GM18505 (cell line): ENCODE results near the gene EXOC3L4.

Source experiments
- ATAC-seq: cut with Tn5 transposase; IDR thresholded peaks from one replicate; pipeline ENCODE4 v1.9.1; 2021; ENCODE audit not compliant: unreplicated experiment
- POLR2A ChIP-seq: IDR thresholded peaks from 4 replicates; pipeline ENCODE4 v1.6.1; 2011; ENCODE audit warnings: borderline replicate concordance; ENCODE audit not compliant: insufficient read depth, insufficient read length; ENCODE audit errors: extremely low read depth

The EXOC3L4 gene

DNA sequence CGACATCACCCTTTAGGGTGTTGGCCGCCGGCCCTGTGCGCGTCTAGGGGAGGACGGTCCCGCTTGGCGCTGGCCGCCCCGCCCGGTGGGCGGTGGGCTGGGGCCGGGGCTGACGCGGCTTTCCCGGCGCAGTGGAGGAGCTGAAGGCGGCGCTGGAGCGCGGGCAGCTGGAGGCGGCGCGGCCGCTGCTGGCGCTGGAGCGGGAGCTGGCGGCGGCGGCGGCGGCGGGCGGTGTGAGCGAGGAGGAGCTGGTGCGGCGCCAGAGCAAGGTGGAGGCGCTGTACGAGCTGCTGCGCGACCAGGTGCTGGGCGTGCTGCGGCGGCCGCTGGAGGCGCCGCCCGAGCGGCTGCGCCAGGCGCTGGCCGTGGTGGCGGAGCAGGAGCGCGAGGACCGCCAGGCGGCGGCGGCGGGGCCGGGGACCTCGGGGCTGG lies 32.4 kb downstream of the EXOC3L4 start:
- no peak for ATAC-seq
- no peak for TF ChIP-seq POLR2A

DNA sequence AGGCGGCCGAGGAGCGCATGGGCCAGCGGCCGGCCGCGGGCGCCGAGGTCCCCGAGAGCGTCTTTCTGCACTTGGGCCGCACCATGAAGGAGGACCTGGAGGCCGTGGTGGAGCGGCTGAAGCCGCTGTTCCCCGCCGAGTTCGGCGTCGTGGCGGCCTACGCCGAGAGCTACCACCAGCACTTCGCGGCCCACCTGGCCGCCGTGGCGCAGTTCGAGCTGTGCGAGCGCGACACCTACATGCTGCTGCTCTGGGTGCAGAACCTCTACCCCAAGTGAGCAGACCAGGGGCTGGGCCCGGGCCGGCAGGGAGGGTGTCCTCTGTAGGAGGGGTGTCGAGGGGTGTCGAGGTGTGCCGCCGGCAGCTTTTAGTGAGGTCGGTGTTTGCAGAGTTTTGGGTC lies 32.8 kb downstream of the EXOC3L4 start:
- ATAC-seq, result no peak

DNA sequence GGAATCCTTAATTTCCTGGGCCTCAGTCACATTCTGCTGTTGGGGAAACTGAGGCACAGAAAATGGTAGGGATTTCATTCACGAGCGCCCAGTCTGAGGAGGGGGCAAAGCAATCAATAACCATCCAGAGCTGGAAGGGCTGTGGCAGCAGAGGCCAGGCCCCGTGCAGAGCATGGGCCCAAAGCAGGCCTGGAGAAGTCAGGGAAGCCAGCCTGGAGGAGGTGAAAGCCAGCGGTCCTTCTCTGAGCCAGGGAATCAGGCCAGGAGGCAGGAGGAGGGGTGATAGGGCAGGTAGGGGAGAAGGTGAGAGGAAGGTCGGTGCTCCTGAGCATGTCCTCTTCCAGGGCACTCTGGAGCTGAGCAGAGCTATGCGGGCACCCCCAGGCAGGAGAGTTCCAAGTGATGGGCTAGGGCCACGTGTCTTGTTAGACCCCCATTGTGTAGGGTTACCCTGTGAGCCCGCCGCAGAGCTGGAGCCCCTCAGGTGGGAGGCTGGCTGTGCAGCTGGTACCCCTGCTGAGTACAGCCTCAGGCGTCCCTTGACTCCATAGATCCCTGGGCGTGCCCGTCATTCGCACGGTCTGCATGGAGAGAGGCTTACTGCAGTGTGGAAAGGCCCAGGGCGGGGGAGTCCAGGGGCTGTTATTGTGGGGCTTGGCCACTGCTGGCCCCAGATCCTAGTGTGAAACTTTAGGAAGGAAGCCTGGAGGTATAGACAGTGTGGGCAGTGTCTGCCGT lies 33.5 kb downstream of the EXOC3L4 start:
- no peak for ATAC-seq
- no peak for TF ChIP-seq POLR2A

More for the DNA sequence above, 32.8 kb downstream of the EXOC3L4 start:
- TF ChIP-seq POLR2A, result no peak

DNA sequence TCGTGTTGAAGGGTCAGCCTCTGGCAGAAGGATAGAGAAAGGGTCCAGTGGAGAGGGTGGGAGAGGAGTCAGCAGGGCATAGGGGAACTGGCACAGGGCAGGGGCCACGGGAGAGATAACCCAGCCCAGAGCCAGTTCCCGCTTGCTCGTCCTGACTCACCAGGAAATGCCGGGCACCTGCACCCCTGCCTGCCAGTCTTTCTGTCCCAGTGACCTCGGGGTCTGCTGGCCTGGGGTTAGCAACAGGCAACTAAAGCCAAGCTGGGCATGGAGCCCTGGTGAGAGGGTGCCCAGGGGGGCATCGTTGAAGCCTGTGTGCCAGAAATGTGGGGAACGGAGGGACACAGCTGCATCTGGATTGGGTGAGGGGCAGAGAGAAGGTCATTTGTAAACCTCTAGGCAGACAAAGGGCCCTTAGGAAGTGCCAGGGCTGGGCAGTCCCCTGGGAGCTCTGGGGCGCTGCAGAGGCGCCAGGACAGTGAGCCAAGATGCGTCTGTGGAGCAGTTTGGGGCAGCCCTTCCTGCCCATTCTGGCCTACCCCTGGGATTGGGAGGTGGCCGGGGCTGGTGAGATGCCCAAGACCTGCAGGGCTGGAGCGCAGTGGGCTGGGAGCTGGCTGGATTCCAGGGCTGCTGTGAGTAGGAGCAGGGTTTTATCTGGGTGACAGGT lies 34.2 kb downstream of the EXOC3L4 start:
- ATAC-seq, result no peak
- no peak for TF ChIP-seq POLR2A

DNA sequence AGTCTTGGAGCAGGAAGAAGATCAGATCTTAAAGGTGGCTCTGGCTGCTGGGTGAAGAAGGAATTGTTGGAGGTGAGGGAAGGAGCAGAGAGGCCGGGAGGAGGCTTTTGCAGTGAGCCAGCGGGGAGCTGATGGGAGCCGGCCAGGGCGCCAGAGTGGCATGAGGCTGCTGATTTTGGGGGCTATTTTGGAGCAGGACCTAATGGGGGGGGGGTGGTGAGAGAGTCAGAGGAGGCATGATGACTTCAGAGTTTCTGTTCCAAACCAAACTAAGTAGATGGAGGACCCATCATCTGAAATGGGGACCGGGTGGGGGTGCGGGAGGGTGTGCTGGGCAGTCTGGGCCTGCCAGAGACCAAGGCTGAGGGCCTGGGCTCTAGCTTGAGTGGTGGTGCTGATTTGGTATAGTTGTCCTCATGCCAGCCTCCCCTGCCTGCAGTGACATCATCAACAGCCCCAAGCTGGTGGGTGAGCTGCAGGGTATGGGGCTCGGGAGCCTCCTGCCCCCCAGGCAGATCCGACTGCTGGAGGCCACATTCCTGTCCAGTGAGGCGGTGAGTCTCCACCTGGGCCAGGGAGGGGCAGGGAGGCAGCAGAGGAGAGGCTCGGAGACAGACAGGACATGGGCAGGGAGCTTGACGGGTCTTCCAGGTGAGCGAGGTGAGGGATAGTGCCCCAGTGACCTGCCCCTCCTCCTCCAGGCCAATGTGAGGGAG lies 34.9 kb downstream of the EXOC3L4 start:
- no peak for ATAC-seq
- no peak for TF ChIP-seq POLR2A

DNA sequence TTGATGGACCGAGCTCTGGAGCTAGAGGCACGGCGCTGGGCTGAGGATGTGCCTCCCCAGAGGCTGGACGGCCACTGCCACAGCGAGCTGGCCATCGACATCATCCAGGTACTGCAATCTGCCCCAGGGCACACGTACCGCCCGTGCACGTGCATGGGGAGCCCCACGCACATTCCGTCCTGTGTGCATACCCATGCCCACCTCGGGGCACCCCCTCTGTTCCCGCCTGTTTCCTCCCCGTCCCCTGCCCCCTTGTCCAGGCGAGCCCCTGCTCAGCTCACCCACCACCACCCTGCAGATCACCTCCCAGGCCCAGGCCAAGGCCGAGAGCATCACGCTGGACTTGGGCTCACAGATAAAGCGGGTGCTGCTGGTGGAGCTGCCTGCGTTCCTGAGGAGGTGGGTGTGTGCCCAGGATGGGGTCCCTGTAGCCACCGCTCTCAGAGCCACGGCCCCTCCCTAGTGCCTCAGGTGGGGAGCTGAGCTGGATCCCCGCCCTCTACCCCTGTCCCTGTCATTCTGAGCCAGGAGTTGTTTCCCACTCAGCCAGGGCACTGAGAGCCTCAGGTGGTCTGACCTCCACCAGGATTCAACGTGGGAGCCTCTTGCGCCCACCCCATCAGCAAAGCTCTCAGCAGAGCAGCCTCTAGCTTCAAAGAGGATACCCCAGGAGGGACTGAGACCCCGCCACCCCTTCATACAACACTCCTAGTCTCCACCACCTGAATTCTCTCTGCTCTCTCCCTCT lies 35.7 kb downstream of the EXOC3L4 start:
- no peak for TF ChIP-seq POLR2A
- ATAC-seq, result no peak

DNA sequence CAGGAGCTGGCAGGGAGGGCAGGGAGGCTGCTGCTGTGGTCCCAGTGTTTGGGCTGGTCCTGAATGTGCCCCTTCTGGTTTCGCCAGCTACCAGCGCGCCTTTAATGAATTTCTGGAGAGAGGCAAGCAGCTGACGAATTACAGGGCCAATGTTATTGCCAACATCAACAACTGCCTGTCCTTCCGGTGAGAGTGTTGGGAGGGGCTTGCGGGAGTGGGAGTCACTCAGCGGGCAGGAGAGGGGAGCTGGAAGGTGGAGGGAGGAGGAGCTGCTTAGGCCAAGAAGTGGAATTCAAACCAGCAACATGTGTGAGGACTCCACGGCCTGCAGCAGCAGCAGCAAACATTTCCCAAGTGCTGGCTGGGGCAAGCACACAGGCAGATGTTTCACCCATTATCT lies 36.4 kb downstream of the EXOC3L4 start:
- TF ChIP-seq POLR2A, result no peak
- no peak for ATAC-seq

DNA sequence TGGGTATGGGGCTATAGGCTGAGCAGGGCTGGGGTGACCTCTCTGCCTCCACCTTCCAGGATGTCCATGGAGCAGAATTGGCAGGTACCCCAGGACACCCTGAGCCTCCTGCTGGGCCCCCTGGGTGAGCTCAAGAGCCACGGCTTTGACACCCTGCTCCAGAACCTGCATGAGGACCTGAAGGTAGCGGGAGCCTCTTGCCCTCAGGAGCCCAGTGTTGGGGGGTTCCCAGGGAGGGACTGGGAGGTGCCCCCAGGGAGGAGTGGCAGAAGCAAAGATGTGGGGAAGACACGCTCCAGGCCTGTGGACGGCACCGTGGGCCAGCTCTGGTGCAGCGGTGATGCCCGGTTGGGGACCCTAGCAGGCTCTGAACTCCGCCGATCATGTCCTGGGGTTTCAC lies 37.1 kb downstream of the EXOC3L4 start:
- ATAC-seq, result no peak
- no peak for TF ChIP-seq POLR2A

DNA sequence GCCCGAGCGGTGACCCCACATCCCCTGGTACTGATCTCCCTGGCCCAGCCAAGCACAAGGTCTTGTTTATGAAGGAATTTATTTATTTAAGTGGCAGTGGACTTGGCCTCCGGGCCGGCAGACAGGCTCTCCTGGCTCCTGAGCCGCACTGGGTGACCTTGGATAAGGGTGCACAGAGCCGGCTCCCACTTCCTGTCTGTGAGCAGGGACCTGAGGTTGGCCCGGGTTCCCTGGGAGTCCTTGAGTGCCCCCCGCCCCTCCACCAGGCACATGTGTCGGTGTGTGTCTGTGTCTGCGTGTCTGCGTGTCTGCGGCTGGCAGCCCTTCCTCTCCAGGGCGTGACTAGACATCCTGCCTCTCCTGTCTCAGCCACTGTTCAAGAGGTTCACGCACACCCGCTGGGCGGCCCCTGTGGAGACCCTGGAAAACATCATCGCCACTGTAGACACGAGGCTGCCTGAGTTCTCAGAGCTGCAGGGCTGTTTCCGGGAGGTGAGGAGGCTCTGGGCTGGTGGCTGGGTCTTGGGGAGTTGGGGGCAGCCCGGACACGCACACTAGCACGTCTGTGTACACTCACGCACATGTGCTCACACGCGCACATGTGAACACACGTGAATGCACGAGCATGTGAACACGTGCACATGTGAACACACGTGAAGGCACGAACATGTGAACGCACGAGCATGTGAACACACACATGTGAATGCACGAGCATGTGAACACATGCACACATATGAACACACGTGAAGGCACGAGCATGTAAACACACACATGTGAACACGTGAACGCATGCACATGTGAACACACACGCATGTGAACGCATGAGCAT lies 38.1 kb downstream of the EXOC3L4 start:
- ATAC-seq, result no peak
- no peak for TF ChIP-seq POLR2A

DNA sequence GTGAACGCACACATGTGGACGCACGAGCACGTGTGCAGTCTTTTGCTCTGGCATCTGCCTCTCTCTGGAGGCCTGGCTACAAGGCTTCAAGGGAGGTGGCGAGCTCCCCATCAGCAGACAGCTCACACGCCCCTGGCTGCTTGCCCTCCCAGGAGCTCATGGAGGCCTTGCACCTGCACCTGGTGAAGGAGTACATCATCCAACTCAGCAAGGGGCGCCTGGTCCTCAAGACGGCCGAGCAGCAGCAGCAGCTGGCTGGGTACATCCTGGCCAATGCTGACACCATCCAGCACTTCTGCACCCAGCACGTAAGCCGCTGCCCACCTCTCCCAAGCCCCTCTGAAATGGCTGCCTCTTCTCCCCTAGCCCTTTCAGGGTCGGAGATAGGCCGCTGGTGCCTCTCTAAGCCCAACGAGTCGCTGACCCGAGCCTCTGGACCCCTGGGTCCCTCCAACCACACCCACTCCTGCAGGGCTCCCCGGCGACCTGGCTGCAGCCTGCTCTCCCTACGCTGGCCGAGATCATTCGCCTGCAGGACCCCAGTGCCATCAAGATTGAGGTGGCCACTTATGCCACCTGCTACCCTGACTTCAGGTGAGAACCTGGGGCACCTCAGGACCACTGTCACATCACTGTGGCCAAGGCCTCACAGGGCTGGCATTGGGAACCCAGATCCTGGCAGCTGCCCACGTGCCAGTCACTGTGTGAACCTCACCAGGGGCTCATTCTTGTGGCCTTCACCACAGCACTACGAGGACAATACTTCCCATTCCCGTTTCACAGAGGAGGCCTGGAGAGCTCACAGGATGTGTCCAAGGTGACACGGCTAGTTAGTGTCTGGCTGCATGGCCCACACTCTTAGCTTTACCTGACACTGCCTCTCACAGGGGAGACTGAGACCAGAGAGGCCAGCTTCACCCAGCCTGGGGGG lies 39.0 kb downstream of the EXOC3L4 start:
- TF ChIP-seq POLR2A, result no peak
- ATAC-seq, result no peak

DNA sequence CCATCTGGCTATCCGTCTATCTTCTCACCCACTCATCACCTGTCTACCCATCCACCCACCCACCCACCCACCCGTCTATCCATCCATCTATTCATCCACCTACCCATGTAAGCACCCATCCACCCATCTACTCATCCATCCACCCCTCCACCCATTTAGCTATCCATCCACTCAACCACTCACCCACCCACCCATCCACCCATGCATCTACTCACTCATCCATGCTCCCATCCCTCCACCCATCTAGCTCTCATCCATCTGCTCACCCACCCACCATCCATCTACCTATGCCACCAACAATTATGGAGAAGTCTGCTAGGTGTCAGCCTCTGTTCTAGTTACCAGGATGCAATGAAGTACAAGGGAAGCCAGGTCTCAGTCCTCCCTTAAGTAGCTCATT lies 39.9 kb downstream of the EXOC3L4 start:
- TF ChIP-seq POLR2A, result no peak
- no peak for ATAC-seq
